OCI-LY7 (cell line): ENCODE results near the gene ACOT11.

Source experiments
- CTCF ChIP-seq: fragments of 200-600 bp; sonication (generic); conservative IDR thresholded peaks from 2 replicates; pipeline ENCODE4 v1.5.1; 2014; ENCODE audit warnings: mild to moderate bottlenecking, antibody characterized with exemption, low read length, moderate library complexity, mixed read lengths
- EZH2phosphoT487 ChIP-seq: fragments of 200-600 bp; sonication (generic); IDR thresholded peaks from 2 replicates; pipeline ENCODE4 v1.6.1; 2018; ENCODE audit warnings: low read depth, borderline replicate concordance, mild to moderate bottlenecking, mixed run types, antibody characterized with exemption, low read length, moderate library complexity, mixed read lengths

- TF ChIP-seq CTCF (no peak), EZH2phosphoT487 (no peak)
Measured at GRCh38 chr1:54623216-54624007, 75.4 kb downstream of the ACOT11 start, which contains the start of gene FAM151A.
